22Rv1 (cell line): ENCODE data around the gene TNFSF9.
"Not testable (repeated sequence)": the region's sequence is repeated elsewhere in the genome, so short reads cannot be mapped to it uniquely, and the experiment has no call there.

ENCODE experiments used
- ZFX ChIP-seq: fragments of 450-650 bp; IDR thresholded peaks from 2 replicates; pipeline ENCODE4 v1.6.1; 2017; ENCODE audit warnings: antibody characterized with exemption, borderline replicate concordance
- TF ChIP-seq, protein P1 (sequence below): fragments of 450-650 bp; IDR thresholded peaks from 2 replicates; pipeline ENCODE4 v1.5.1; 2017; ENCODE audit warnings: mild to moderate bottlenecking

DNA sequence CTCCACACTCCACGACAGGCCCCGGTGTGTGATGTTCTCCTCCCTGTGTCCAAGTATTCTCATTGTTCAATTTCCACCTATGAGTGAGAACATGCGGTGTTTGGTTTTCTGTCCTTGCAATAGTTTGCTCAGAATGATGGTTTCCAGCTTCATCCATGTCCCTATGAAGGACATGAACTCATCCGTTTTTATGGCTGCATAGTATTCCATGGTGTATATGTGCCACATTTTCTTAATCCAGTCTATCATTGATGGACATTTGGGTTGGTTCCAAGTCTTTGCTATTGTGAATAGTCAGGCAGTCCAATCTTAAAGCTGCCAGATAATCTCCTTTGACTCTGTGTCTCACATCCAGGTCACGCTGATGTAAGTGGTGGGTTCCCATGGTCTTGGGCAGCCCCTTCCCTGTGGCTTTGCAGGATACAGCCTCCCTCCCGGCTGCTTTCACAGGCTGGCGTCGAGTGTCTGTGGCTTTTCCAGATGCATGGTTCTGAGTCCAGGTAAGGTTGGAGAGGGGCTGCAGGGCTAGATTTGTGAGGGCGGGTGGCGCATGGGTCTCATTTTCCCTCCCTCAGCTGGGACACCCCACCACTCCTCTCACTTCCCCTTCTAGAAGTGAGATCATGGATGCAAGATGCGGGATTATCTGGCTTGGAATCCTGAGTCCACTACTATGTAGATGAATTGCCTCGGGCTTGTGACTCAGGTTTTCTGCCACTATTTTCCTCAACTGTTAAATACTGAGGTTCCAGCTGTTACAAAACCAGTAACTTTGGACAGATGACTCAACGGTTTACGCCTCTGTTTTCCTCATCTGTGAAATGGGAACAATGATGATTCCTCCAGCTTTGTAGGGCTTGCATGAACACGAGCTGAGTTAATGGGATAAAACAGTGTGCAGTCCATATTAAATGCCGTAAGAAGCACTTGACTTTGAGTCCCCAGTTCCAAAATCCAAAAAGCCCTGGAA lies 52.0 kb downstream of the TNFSF9 start:
- TF ChIP-seq, protein P1, sequence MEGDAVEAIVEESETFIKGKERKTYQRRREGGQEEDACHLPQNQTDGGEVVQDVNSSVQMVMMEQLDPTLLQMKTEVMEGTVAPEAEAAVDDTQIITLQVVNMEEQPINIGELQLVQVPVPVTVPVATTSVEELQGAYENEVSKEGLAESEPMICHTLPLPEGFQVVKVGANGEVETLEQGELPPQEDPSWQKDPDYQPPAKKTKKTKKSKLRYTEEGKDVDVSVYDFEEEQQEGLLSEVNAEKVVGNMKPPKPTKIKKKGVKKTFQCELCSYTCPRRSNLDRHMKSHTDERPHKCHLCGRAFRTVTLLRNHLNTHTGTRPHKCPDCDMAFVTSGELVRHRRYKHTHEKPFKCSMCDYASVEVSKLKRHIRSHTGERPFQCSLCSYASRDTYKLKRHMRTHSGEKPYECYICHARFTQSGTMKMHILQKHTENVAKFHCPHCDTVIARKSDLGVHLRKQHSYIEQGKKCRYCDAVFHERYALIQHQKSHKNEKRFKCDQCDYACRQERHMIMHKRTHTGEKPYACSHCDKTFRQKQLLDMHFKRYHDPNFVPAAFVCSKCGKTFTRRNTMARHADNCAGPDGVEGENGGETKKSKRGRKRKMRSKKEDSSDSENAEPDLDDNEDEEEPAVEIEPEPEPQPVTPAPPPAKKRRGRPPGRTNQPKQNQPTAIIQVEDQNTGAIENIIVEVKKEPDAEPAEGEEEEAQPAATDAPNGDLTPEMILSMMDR, result not testable (repeated sequence)
- TF ChIP-seq ZFX, result not testable (repeated sequence)
